Loucy (cell line): ENCODE data around the gene TMEM178B.

Experiments
- CTCF ChIP-seq: fragments of 200-600 bp; sonication (generic); conservative IDR thresholded peaks from 2 replicates; pipeline ENCODE4 v1.5.1; 2014; ENCODE audit warnings: mild to moderate bottlenecking, antibody characterized with exemption, low read length
- EZH2phosphoT487 ChIP-seq: fragments of 200-600 bp; IDR thresholded peaks from 2 replicates; pipeline ENCODE4 v1.6.1; 2018; ENCODE audit warnings: antibody characterized with exemption, mild to moderate bottlenecking, moderate library complexity, borderline replicate concordance

GRCh38 chr7:141144921-141145629 is 71.2 kb downstream of the TMEM178B start:
- no peak for TF ChIP-seq CTCF
- TF ChIP-seq EZH2phosphoT487 = no peak
